Measurements from ENCODE around the gene FPGS. TPM values are rescaled to one million over a fixed set of nuclear protein-coding genes. Genes with fewer than 3 reads are reported as not detected.

FPGS gene
- total RNA-seq, 1 donor from 2014 or later = 32.8 TPM

GRCh38 chr9:127769101-127769500 is 33.6 kb upstream of the FPGS start:
- peaks cover 8% of the 10 kb centered on the region for H3K27me3 ChIP-seq
- H3K9me3 Mint-ChIP-seq = no peaks in the 10 kb centered on the region
- peaks cover 4% of the 10 kb centered on the region for H3K4me1 ChIP-seq
- H4K20me1 ChIP-seq (ENCODE audit: low read depth) = no peaks in the 10 kb centered on the region
- H3K27me3 Mint-ChIP-seq (ENCODE audit: insufficient read depth, low read depth) = peaks cover 22% of the 10 kb centered on the region
- no peaks in the 10 kb centered on the region for H3K79me2 ChIP-seq (ENCODE audit: low read depth)
- no peaks in the 10 kb centered on the region for H3K36me3 Mint-ChIP-seq
- H3K4me2 ChIP-seq = no peak overlapping the region
- no peak overlapping the region for H2AFZ ChIP-seq (replicated peaks)
- H3F3A ChIP-seq (ENCODE audit: low read depth) = peaks cover 20% of the 10 kb centered on the region
- no peak overlapping the region for H3K4me3 ChIP-seq
- H3K4me1 Mint-ChIP-seq = peaks cover 35% of the 10 kb centered on the region
- peak overlapping the region; percentile 4 for H3K27ac Mint-ChIP-seq
- peak overlapping the region; percentile 44 for H3K4me3 Mint-ChIP-seq
- no peaks in the 10 kb centered on the region for H3K9me3 ChIP-seq (ENCODE audit: low read depth)
- H3K27ac ChIP-seq = no peak overlapping the region
- no peaks in the 10 kb centered on the region for H3K36me3 ChIP-seq
- TF ChIP-seq EZH2 (IDR thresholded peaks at IDR 0.05) (no peak), CTCF (IDR thresholded peaks at IDR 0.05) (no peak), EZH2phosphoT487 (IDR thresholded peaks at IDR 0.05) (no peak)
- DNase-seq (ENCODE audit: low spot score) = no peak
- H3K9ac ChIP-seq = no peak overlapping the region

- Mint-ChIP-seq H3K4me1 (peaks cover 32% of the 10 kb centered on the region), H3K36me3 (no peaks in the 10 kb centered on the region), H3K9me3 (no peaks in the 10 kb centered on the region), H3K27me3 (ENCODE audit: insufficient read depth, low read depth) (peaks cover 22% of the 10 kb centered on the region), H3K27ac (no peak overlapping the region), H3K4me3 (peak overlapping the region; percentile 83)
- H3K27me3 ChIP-seq = peaks cover 8% of the 10 kb centered on the region
- no peaks in the 10 kb centered on the region for H3K9me3 ChIP-seq (ENCODE audit: low read depth)
- TF ChIP-seq CTCF (IDR thresholded peaks at IDR 0.05) = no peak
- no peak for TF ChIP-seq EZH2 (IDR thresholded peaks at IDR 0.05)
- no peak for TF ChIP-seq EZH2phosphoT487 (IDR thresholded peaks at IDR 0.05)
- H3K36me3 ChIP-seq = no peaks in the 10 kb centered on the region
- no peak overlapping the region for H3K27ac ChIP-seq
- peaks cover 4% of the 10 kb centered on the region for H3K4me1 ChIP-seq
- no peak overlapping the region for H2AFZ ChIP-seq (replicated peaks)
- H3K4me3 ChIP-seq = no peak overlapping the region
- no peaks in the 10 kb centered on the region for H4K20me1 ChIP-seq (ENCODE audit: low read depth)
- no peak overlapping the region for H3K9ac ChIP-seq
- H3K79me2 ChIP-seq (ENCODE audit: low read depth) = no peaks in the 10 kb centered on the region
- no peak for DNase-seq (ENCODE audit: low spot score)
- H3F3A ChIP-seq (ENCODE audit: low read depth) = peaks cover 20% of the 10 kb centered on the region
- peak overlapping the region; percentile 74 for H3K4me2 ChIP-seq
These were observed 32.6 kb upstream of the FPGS start for GRCh38 chr9:127769929-127770582.

DNA sequence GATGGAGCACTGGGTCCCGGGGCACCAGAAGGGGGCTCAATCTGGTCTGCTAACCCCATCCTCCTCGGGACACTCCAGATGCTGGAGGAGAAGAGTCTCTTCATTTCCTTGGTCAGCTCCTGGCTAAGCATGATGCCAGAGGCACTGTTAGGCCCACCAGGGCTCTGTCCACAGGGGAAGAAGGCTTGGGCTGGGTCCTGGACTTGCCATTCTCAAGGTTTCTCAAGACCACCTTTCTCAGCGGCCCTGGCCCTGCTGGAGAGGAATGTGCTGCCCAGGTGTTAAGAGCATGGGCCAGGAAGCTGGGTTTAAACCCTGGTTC is 32.1 kb upstream of the FPGS start:
- peaks cover 20% of the 10 kb centered on the region for H3K27me3 Mint-ChIP-seq (ENCODE audit: insufficient read depth, low read depth)
- peak overlapping the region; percentile 44 for H3K4me3 ChIP-seq
- H2AFZ ChIP-seq (replicated peaks) = peak overlapping the region; percentile 44
- H3K9ac ChIP-seq = no peak overlapping the region
- H3F3A ChIP-seq (ENCODE audit: low read depth) = peaks cover 20% of the 10 kb centered on the region
- no peaks in the 10 kb centered on the region for H3K79me2 ChIP-seq (ENCODE audit: low read depth)
- H3K27ac Mint-ChIP-seq = no peak overlapping the region
- no peak overlapping the region for H3K27ac ChIP-seq
- no peaks in the 10 kb centered on the region for H3K9me3 Mint-ChIP-seq
- H4K20me1 ChIP-seq (ENCODE audit: low read depth) = no peaks in the 10 kb centered on the region
- H3K9me3 ChIP-seq (ENCODE audit: low read depth) = no peaks in the 10 kb centered on the region
- peaks cover 32% of the 10 kb centered on the region for H3K4me1 Mint-ChIP-seq
- peaks cover 8% of the 10 kb centered on the region for H3K27me3 ChIP-seq
- peak; percentile 33 for DNase-seq (ENCODE audit: low spot score)
- TF ChIP-seq EZH2 (IDR thresholded peaks at IDR 0.05) (no peak), CTCF (IDR thresholded peaks at IDR 0.05) (no peak), EZH2phosphoT487 (IDR thresholded peaks at IDR 0.05) (no peak)
- H3K4me3 Mint-ChIP-seq = peak overlapping the region; percentile 83
- peaks cover 4% of the 10 kb centered on the region for H3K4me1 ChIP-seq
- H3K4me2 ChIP-seq = peak overlapping the region; percentile 74
- H3K36me3 ChIP-seq = no peaks in the 10 kb centered on the region
- H3K36me3 Mint-ChIP-seq = no peaks in the 10 kb centered on the region
